ENCODE data around the gene TSNAXIP1.

DNA sequence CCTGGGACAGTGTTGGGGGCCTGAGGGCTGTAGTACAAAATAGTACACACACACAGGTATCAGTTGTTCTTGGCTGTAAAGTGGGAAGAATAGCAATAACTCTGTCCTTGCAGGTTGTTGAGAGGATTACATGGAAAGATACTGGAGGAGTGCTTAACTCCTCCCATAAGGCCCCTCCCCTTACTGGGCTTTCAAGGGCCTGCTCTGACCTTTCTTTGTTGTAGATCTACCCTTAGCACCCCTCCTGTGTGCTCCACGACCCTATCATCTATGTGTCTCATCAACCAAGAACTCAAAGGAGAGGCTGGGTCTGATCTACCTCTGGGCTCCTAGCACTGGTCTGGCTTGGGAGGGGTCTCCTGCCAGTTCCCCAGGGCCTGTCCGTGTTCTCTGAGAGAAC lies 57.9 kb downstream of the TSNAXIP1 start:
- TF ChIP-seq, protein P1, sequence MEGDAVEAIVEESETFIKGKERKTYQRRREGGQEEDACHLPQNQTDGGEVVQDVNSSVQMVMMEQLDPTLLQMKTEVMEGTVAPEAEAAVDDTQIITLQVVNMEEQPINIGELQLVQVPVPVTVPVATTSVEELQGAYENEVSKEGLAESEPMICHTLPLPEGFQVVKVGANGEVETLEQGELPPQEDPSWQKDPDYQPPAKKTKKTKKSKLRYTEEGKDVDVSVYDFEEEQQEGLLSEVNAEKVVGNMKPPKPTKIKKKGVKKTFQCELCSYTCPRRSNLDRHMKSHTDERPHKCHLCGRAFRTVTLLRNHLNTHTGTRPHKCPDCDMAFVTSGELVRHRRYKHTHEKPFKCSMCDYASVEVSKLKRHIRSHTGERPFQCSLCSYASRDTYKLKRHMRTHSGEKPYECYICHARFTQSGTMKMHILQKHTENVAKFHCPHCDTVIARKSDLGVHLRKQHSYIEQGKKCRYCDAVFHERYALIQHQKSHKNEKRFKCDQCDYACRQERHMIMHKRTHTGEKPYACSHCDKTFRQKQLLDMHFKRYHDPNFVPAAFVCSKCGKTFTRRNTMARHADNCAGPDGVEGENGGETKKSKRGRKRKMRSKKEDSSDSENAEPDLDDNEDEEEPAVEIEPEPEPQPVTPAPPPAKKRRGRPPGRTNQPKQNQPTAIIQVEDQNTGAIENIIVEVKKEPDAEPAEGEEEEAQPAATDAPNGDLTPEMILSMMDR (IDR thresholded peaks at IDR 0.05; ENCODE audit: low read depth, low read length, missing input control) = no peak
- no peak for TF ChIP-seq NR2F2 (IDR thresholded peaks at IDR 0.05)
